Central memory CD8-positive, alpha-beta T cell (primary cell): ENCODE data around the gene RRBP1.

Experiments used
- ATAC-seq: fragments of 150-1000 bp; cut with Tn5 transposase; replicated peaks from 2 replicates; pipeline ENCODE4 v1.10.0; 2022; ENCODE audit warnings: mild to moderate bottlenecking, moderate FRiP score, moderate number of reproducible peaks; ENCODE audit not compliant: poor library complexity, severe bottlenecking; ENCODE audit errors: extremely low read depth
- DNase-seq, 2 donors: peaks; one replicate each; pipeline ENCODE4 v3.0.0; 2021; ENCODE audit warnings: low spot score in 2 of 2
- H3K27ac Mint-ChIP-seq: one replicate; pipeline ENCODE4 v1.8.0; 2022; ENCODE audit warnings: low read depth, mild to moderate bottlenecking, moderate library complexity, mixed read lengths
- H3K27me3 Mint-ChIP-seq: one replicate; pipeline ENCODE4 v1.8.0; 2022; ENCODE audit warnings: mixed read lengths
- H3K36me3 Mint-ChIP-seq: one replicate; pipeline ENCODE4 v1.8.0; 2022; ENCODE audit warnings: mild to moderate bottlenecking, moderate library complexity, mixed read lengths; ENCODE audit not compliant: insufficient read depth
- H3K4me1 Mint-ChIP-seq: one replicate; pipeline ENCODE4 v1.8.0; 2022; ENCODE audit warnings: mixed read lengths
- H3K4me3 Mint-ChIP-seq: one replicate; pipeline ENCODE4 v1.8.0; 2022; ENCODE audit warnings: mild to moderate bottlenecking, moderate library complexity, mixed read lengths
- H3K9me3 Mint-ChIP-seq: one replicate; pipeline ENCODE4 v1.8.0; 2022; ENCODE audit warnings: mixed read lengths

RRBP1 gene

DNA sequence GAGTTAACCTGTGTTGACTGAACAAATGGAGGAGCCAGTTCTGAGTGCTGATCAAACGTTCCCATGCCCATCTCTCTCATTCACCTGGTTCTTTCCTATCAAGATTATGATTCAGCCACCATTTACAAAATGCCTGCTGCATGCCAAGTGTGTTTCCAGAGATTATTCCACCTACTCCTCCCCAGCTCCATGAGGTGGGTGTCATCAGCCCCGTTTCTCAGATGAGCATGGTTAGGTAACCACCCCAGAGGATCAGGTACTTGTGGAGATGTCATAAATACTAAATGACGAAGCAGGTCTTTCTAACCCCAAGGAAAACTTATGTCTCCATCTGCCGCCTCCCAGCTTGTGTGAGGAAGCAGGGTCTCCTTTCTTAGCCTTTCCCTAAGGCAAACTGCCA, 19.8 kb upstream of the RRBP1 start:
- no peaks in the 10 kb centered on the region for H3K27me3 Mint-ChIP-seq
- no peak for ATAC-seq
- no peaks in the 10 kb centered on the region for H3K4me1 Mint-ChIP-seq
- H3K9me3 Mint-ChIP-seq = no peaks in the 10 kb centered on the region
- no peak overlapping the region for H3K4me3 Mint-ChIP-seq
- no peaks in the 10 kb centered on the region for H3K36me3 Mint-ChIP-seq
- no peak for DNase-seq
- no peak overlapping the region for H3K27ac Mint-ChIP-seq

DNA sequence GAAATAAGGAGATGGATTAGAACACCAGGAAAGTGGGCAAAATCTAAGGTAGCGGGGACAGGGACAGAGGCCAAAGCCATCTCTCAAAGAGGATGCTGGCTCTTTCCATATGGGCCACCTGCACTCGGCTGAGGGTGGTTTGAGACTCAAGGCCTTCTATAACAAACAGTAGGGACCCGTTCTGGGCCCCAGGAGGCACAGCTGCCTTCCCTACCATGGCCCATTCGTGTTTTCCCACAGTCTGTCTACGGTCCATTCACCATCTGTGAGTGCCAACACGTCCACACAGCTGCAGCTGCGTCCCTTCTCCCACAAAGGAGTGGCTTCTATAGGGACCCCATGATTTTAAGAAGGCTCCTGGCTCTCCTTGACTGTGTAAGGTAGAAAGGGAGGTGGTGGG, 18.6 kb upstream of the RRBP1 start:
- no peak overlapping the region for H3K4me3 Mint-ChIP-seq
- no peaks in the 10 kb centered on the region for H3K36me3 Mint-ChIP-seq
- H3K27me3 Mint-ChIP-seq = no peaks in the 10 kb centered on the region
- no peaks in the 10 kb centered on the region for H3K9me3 Mint-ChIP-seq
- no peaks in the 10 kb centered on the region for H3K4me1 Mint-ChIP-seq
- ATAC-seq = no peak
- no peak for DNase-seq
- no peak overlapping the region for H3K27ac Mint-ChIP-seq

DNA sequence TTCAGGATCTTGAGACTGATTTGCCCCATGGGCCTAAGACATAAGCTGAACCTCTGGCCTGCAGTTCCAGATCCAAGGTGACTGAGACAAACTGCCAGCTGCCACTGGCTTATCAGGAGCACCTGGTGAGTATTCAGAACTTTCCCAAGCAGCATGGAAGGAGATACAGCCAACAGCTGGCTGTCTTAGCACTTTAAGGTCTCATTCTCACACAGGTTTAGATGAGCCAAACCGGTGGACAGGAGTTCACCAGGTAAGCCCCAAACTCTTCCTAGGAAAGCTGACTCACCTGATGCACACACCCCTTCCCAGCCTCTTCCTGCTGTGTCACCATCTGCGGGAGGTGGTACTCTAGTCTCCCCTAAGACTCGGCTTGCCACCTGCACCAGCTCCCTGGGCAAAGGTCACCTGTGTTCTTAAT, 17.9 kb upstream of the RRBP1 start, which contains the start of gene BANF2:
BANF2 (plus strand) TSS at position 36 of the 421 bp plus-strand sequence. CDS start 25,060 bp downstream, outside the sequence.
- H3K4me1 Mint-ChIP-seq = no peaks in the 10 kb centered on the region
- H3K36me3 Mint-ChIP-seq = no peaks in the 10 kb centered on the region
- H3K27me3 Mint-ChIP-seq = no peaks in the 10 kb centered on the region
- H3K4me3 Mint-ChIP-seq = no peak within 1 kb of the TSS
- ATAC-seq (no peak), DNase-seq (no peak)
- H3K9me3 Mint-ChIP-seq = no peaks in the 10 kb centered on the region
- no peak within 1 kb of the TSS for H3K27ac Mint-ChIP-seq

DNA sequence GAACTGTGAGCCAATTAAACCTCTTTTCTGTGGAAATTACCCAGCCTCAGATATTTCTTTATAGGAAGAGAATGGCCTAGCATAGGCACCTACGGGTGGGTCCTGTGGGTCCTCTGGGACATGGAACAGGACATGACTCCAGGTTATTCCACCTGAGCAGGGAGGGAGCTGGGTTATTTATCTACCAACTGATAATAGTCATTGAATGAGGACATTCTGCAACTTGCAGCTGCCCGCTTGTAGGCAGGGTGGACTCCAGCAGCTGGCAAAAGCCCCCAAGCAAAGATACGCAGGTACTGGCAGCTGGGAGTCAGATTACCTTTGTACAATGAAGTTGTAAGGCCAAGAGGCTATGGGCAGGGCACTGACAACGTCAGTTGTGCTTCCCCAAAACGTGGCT, 16.3 kb upstream of the RRBP1 start:
- Mint-ChIP-seq H3K36me3 (no peaks in the 10 kb centered on the region), H3K9me3 (no peaks in the 10 kb centered on the region), H3K4me3 (no peak overlapping the region), H3K4me1 (no peaks in the 10 kb centered on the region), H3K27me3 (peaks cover 11% of the 10 kb centered on the region), H3K27ac (no peak overlapping the region)
- no peak for ATAC-seq
- DNase-seq = no peak

DNA sequence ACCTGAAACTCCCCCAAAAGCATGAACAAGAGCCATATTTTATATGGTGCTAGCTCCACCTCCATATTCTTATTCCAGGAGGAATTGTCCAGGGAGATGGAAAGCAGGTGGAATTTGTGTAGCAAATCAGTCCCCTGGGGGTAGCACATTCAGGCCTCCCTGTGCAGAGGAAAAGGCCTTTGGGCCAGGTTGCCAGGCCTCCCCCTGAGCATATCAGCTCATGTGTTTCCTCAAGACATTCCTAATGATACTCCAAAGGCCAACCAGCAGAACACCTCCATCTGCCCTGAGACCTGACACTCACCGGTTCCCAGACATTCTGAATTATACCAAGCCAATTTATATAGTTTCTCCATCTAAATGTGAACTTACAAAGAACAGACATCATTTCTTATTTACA, 15.1 kb upstream of the RRBP1 start:
- Mint-ChIP-seq H3K36me3 (no peaks in the 10 kb centered on the region), H3K4me3 (no peak overlapping the region), H3K9me3 (no peaks in the 10 kb centered on the region), H3K4me1 (no peaks in the 10 kb centered on the region), H3K27me3 (peaks cover 17% of the 10 kb centered on the region), H3K27ac (no peak overlapping the region)
- ATAC-seq (no peak), DNase-seq (no peak)

- Mint-ChIP-seq H3K9me3 (no peaks in the 10 kb centered on the region), H3K27ac (no peak overlapping the region), H3K36me3 (no peaks in the 10 kb centered on the region), H3K27me3 (peaks cover 26% of the 10 kb centered on the region), H3K4me3 (no peak overlapping the region), H3K4me1 (no peaks in the 10 kb centered on the region)
- DNase-seq (no peak), ATAC-seq (no peak)
These were observed 14.2 kb upstream of the RRBP1 start for GRCh38 chr20:17696287-17696686.

- Mint-ChIP-seq H3K36me3 (no peaks in the 10 kb centered on the region), H3K27ac (no peak overlapping the region), H3K4me3 (no peak overlapping the region), H3K9me3 (no peaks in the 10 kb centered on the region), H3K27me3 (peaks cover 38% of the 10 kb centered on the region), H3K4me1 (no peaks in the 10 kb centered on the region)
- ATAC-seq (no peak), DNase-seq (no peak)
These were observed 12.7 kb upstream of the RRBP1 start for GRCh38 chr20:17694767-17695166.

DNA sequence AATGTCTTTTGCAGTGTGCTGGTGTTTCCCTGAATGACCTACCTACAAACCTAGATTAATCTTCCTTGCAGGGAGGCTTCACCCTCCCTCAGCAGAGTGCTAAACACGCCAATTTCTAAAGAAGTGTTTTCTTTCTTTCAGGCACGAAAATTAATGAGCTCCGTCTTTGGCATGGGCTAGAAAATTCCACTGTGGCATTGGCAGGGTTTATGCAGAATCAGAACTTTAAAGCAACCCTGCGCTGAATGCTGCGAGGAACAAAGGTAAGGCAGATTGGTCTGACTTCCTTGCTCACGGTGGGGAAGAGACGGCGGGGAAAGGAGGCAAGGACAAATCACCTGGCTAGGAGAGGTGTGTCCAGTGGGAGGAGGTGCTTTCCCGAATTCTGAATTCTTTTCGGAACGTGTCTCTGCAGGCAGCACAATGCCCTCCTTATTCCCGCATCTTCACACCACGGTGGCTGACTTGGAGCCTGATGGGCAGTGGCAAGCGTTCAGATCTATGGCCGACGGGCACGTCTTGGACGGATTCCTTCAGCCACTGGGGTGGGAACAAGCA, 11.5 kb upstream of the RRBP1 start:
- ATAC-seq (no peak), DNase-seq (no peak)
- Mint-ChIP-seq H3K4me3 (no peak overlapping the region), H3K4me1 (no peaks in the 10 kb centered on the region), H3K36me3 (no peaks in the 10 kb centered on the region), H3K27ac (no peak overlapping the region), H3K9me3 (no peaks in the 10 kb centered on the region), H3K27me3 (peaks cover 38% of the 10 kb centered on the region)

DNA sequence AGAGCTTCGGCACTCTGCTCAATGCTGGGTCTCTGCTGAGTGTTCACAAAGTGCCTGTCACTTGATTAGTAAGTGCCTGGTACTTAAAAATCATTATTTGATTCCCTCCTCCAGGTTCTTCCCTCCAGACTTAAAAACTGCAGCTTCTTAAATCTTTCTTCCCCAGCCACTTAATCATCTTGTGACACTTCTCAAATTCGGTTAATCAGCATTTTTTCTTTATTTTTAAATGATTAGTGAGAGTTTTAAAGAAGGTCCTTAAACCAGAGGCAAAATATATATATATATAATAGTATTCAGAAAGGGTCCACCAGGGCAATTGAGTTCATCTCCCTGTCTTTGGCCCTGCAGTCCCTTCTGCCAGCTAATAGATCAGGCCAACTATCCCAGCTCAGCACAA, 9.7 kb upstream of the RRBP1 start:
- Mint-ChIP-seq H3K4me3 (no peak overlapping the region), H3K27ac (no peak overlapping the region)
- ATAC-seq = no peak

GRCh38 chr20:17690144-17690543, 8.1 kb upstream of the RRBP1 start:
- ATAC-seq (no peak), DNase-seq (no peak)
- H3K4me3 Mint-ChIP-seq = no peak overlapping the region
- H3K9me3 Mint-ChIP-seq = no peaks in the 10 kb centered on the region
- no peaks in the 10 kb centered on the region for H3K4me1 Mint-ChIP-seq
- H3K27ac Mint-ChIP-seq = no peak overlapping the region
- no peaks in the 10 kb centered on the region for H3K36me3 Mint-ChIP-seq
- H3K27me3 Mint-ChIP-seq = peaks cover 71% of the 10 kb centered on the region

More for the DNA sequence above, 9.7 kb upstream of the RRBP1 start:
- no peak for DNase-seq
- Mint-ChIP-seq H3K4me1 (no peaks in the 10 kb centered on the region), H3K36me3 (no peaks in the 10 kb centered on the region), H3K9me3 (no peaks in the 10 kb centered on the region), H3K27me3 (peaks cover 55% of the 10 kb centered on the region)

- Mint-ChIP-seq H3K36me3 (no peaks in the 10 kb centered on the region), H3K27me3 (peaks cover 74% of the 10 kb centered on the region), H3K4me3 (no peak overlapping the region), H3K4me1 (no peaks in the 10 kb centered on the region), H3K27ac (no peak overlapping the region), H3K9me3 (no peaks in the 10 kb centered on the region)
- DNase-seq (no peak), ATAC-seq (no peak)
These were observed 6.9 kb upstream of the RRBP1 start for GRCh38 chr20:17688965-17689364.

DNA sequence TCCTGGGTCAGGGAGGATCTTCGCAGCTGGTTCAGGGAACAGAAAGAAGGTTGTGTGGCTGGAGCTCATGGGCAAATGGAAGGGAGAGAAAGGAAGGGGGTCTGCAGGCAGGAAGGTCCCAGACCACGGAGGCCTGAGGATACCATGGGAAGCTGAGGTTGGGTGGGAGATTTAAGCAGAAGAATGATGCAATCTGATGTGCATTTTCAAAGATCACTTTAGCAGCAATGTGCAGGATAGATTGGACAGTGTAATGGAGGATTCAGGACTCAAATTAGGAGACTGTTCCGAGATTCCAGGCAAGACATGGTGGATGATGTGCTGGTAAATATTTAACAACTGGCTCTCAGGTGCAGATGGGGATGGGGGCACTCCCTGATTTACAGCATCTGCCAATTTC, 5.8 kb upstream of the RRBP1 start:
- Mint-ChIP-seq H3K9me3 (no peaks in the 10 kb centered on the region), H3K4me3 (no peak overlapping the region), H3K27me3 (peaks cover 67% of the 10 kb centered on the region), H3K36me3 (no peaks in the 10 kb centered on the region), H3K4me1 (peaks cover 2% of the 10 kb centered on the region), H3K27ac (no peak overlapping the region)
- ATAC-seq (no peak), DNase-seq (no peak)

DNA sequence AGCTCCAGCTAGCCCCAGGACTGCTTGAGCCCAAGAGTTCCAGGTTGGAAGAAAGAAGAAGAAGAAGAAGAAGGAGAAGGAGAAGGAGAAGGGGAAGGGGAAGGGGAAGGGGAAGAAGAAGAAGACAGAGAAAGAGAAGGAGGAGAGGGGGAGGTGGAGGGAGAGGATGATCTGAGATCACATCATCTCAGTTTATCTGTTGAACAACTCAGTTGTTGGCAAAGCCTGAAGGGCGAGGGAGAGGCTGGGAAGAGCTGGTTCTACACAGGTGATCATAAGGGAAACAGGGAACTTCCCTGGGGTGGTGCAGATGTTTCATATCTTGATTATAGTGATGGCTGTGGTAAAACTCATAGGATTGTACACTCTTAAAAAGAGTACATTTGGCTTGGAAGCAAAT, 3.1 kb upstream of the RRBP1 start:
- Mint-ChIP-seq H3K27ac (no peak overlapping the region), H3K9me3 (no peaks in the 10 kb centered on the region), H3K27me3 (peaks cover 42% of the 10 kb centered on the region), H3K4me3 (no peak overlapping the region), H3K36me3 (peaks cover 3% of the 10 kb centered on the region), H3K4me1 (peaks cover 11% of the 10 kb centered on the region)
- no peak for ATAC-seq
- DNase-seq = no peak
